ENCODE measurements around the gene FAM89A. TPM values are rescaled to one million over a fixed set of nuclear protein-coding genes. Genes with fewer than 3 reads are reported as not detected.
A peak's percentile ranks its signal among the peaks of the same experiment; 100 is the strongest.
"Not testable (repeated sequence)": the region's sequence is repeated elsewhere in the genome, so short reads cannot be mapped to it uniquely, and the experiment has no call there.

FAM89A gene
- polyA plus RNA-seq, 1 donor, result 4.1 TPM

DNA sequence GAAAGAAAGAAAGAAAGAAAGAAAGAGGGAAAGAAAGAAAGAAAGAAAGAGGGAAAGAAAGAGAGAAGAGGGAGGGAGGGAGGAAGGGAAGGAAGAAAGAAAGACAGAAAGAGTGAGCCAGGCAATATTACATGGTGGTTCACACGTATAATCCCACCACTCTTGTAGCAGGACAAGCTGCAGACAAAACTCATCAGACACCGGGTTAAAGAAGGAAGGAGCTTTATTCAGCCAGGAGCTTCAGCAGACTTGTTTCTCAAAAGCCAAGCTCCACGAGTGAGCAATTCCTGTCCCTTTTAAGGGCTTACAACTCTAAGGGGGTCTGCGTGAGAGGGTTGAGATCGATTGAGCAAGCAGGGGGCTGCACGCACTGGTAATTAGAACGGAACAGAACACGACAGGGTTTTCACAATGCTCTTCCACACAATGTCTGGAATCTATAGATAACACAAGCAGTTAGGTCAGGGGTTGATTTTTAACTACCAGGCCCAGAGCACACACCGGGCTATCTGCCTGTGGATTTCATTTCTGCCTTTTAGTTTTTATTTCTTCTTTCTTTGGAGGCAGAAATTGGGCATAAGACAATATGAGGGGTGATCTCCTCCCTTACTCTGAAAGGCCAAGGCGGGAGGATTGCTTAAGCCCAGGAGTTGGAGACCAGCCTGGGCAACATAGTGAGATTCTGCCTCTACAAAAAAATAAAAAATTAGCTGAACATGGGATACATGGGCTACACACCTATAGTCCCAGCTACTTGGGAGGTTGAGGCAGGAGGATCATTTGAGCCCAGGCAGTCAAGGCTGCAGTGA is 6.1 kb upstream of the FAM89A start:
- 80% methylated on average over 1 of the region's 10 CpGs for WGBS (ENCODE audit: insufficient coverage, low lambda C conversion rate)
- H3K36me3 ChIP-seq (ENCODE audit: control insufficient read depth, insufficient read depth, low read length); H3K9me3 ChIP-seq (ENCODE audit: control insufficient read depth, low read depth, low read length); H3K27ac ChIP-seq (ENCODE audit: low read length); DNase-seq; H3K4me1 ChIP-seq (ENCODE audit: control insufficient read depth, insufficient read depth, low read length); H3K4me3 ChIP-seq (ENCODE audit: low read length): not testable (repeated sequence)
- peaks cover 12% of the 10 kb centered on the region for H3K27me3 ChIP-seq (ENCODE audit: control insufficient read depth, insufficient read depth, low read length)

DNA sequence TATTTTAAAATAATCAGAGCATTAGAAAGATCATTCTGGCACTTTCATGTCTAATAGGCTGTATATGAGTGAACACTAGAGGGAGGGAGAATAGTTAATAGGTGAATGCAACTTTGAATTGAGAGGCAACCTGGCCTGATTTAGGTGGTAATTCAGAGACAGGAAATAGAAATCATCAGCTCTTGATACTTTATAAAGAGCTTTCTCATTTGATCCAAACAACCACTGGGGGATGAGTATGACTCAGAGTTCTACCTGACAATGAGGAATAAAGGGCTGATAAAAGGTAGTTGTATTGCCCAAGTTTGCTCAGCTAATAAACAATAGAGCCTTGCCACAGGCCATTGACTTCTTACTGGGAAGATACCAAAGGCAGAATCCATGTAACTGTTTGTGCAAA is 5.2 kb upstream of the FAM89A start:
- H3K36me3 ChIP-seq (ENCODE audit: control insufficient read depth, insufficient read depth, low read length), result no peaks in the 10 kb centered on the region
- no peaks in the 10 kb centered on the region for H3K9me3 ChIP-seq (ENCODE audit: control insufficient read depth, low read depth, low read length)

DNA sequence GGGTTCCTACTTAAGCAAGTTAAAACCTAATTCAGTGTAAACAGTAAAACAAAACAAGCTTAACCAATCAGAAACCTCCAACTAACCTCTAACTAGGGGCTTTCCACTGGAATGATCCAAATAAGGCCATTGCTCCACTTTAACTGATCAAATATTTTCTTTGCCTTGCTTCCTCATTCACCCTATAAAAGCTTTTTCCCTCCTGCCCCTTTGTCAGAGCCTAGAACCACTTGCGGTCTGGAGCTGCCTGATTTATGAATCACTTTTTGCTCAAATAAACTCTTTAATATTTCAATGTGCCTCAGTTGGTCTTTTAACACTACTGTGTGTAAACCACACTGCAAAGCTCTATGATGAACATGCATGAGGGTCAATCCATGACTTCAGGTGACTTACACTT is 4.5 kb upstream of the FAM89A start:
- Histone ChIP-seq H3K9me3 (ENCODE audit: control insufficient read depth, low read depth, low read length) (no peaks in the 10 kb centered on the region), H3K27me3 (ENCODE audit: control insufficient read depth, insufficient read depth, low read length) (peaks cover 20% of the 10 kb centered on the region), H3K4me1 (ENCODE audit: control insufficient read depth, insufficient read depth, low read length) (peaks cover 5% of the 10 kb centered on the region), H3K36me3 (ENCODE audit: control insufficient read depth, insufficient read depth, low read length) (no peaks in the 10 kb centered on the region), H3K4me3 (ENCODE audit: low read length) (no peak overlapping the region), H3K27ac (ENCODE audit: low read length) (no peak overlapping the region)
- 83% methylated on average over 1 of the region's 1 CpG for WGBS (ENCODE audit: insufficient coverage, low lambda C conversion rate)
- DNase-seq, result no peak

More for the DNA sequence above, 5.2 kb upstream of the FAM89A start:
- H3K27ac ChIP-seq (ENCODE audit: low read length), result no peak overlapping the region
- DNase-seq, result no peak
- H3K4me3 ChIP-seq (ENCODE audit: low read length), result no peak overlapping the region
- peaks cover 5% of the 10 kb centered on the region for H3K4me1 ChIP-seq (ENCODE audit: control insufficient read depth, insufficient read depth, low read length)
- peaks cover 19% of the 10 kb centered on the region for H3K27me3 ChIP-seq (ENCODE audit: control insufficient read depth, insufficient read depth, low read length)

DNA sequence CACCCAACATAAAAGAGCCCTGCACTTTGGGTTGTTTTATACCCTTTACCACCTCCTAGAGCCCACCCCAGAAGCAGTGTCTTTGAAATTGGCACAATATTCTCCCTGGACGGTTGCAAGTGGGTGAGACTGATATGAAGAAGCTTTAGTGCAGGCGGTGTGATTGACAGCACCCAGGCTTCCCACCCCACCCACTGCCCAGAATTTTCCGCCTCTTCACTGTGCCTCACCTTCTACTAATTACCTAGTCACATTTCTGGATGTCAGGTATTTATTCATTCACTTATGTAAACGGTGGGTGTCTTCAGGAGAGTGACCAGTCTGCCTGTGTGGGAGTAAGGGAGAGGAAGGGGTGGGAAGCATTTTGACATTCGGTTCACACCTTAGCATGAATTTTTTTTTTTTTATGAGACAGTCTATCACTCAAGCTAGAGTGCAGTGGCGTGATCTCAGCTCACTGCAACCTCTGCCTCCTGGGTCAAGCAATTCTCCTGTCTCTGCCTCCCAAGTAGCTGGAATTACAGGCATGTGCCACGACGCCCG is 1.7 kb upstream of the FAM89A start:
- H3K9me3 ChIP-seq (ENCODE audit: control insufficient read depth, low read depth, low read length), result peaks cover 3% of the 10 kb centered on the region
- no CpG with 5 or more reads among the region's 9 CpGs for WGBS (ENCODE audit: insufficient coverage, low lambda C conversion rate)
- no peak for DNase-seq
- H3K27ac ChIP-seq (ENCODE audit: low read length), result no peak overlapping the region
- no peak overlapping the region for H3K4me3 ChIP-seq (ENCODE audit: low read length)
- H3K27me3 ChIP-seq (ENCODE audit: control insufficient read depth, insufficient read depth, low read length), result peaks cover 34% of the 10 kb centered on the region
- H3K36me3 ChIP-seq (ENCODE audit: control insufficient read depth, insufficient read depth, low read length), result no peaks in the 10 kb centered on the region
- H3K4me1 ChIP-seq (ENCODE audit: control insufficient read depth, insufficient read depth, low read length), result peaks cover 11% of the 10 kb centered on the region

DNA sequence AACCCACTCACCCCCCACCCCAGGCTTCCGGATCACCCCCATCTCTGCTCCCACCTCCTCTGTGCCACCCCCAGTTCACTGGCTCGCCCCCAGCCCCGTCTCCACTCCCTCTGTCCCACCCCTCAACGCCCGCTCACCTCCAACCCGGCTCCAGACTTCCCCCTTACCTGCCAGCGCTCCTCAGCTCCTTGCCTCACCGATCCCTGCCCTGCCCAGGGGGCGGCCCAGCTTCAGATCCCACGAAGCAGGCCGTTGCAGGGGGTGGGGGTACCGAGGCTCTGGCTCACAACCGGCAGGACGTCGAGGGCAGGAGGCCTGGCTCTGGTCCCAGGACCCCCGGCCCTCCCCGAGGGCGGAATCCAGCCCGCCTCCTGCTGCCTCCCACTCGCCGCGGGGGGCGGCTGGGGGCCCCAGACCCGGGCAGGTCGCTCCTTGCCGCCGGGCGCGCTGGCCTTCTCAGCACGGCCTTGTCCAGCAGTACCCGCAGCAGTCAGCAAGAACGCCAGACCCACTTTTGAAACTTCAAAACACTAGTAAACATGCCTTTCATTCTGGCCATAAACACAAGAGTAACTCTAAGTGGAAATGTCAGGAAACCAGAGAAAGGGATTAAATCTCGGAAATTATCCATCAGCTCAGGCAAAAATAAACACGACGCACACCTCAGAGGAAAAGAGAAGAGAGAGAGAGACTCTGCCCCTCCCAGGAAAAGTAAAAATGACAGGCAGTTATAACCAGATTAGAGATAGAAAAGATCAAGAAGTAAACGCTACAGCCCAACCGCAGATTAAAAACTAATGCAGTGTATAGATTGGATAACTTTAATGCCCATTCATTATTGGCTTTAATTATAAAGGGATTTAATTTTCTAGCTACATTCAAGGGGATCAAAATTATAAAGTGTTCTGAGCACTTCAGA is 1.0 kb upstream of the FAM89A start:
- peak overlapping the region; percentile 51 for H3K4me3 ChIP-seq (ENCODE audit: low read length)
- H3K27me3 ChIP-seq (ENCODE audit: control insufficient read depth, insufficient read depth, low read length), result peaks cover 34% of the 10 kb centered on the region
- H3K27ac ChIP-seq (ENCODE audit: low read length), result no peak overlapping the region
- peaks cover 11% of the 10 kb centered on the region for H3K4me1 ChIP-seq (ENCODE audit: control insufficient read depth, insufficient read depth, low read length)
- peaks cover 3% of the 10 kb centered on the region for H3K9me3 ChIP-seq (ENCODE audit: control insufficient read depth, low read depth, low read length)
- WGBS (ENCODE audit: insufficient coverage, low lambda C conversion rate), result 15% methylated on average over 3 of the region's 37 CpGs
- no peaks in the 10 kb centered on the region for H3K36me3 ChIP-seq (ENCODE audit: control insufficient read depth, insufficient read depth, low read length)
- DNase-seq, result peak in 1 of 2 donors; percentile 27

DNA sequence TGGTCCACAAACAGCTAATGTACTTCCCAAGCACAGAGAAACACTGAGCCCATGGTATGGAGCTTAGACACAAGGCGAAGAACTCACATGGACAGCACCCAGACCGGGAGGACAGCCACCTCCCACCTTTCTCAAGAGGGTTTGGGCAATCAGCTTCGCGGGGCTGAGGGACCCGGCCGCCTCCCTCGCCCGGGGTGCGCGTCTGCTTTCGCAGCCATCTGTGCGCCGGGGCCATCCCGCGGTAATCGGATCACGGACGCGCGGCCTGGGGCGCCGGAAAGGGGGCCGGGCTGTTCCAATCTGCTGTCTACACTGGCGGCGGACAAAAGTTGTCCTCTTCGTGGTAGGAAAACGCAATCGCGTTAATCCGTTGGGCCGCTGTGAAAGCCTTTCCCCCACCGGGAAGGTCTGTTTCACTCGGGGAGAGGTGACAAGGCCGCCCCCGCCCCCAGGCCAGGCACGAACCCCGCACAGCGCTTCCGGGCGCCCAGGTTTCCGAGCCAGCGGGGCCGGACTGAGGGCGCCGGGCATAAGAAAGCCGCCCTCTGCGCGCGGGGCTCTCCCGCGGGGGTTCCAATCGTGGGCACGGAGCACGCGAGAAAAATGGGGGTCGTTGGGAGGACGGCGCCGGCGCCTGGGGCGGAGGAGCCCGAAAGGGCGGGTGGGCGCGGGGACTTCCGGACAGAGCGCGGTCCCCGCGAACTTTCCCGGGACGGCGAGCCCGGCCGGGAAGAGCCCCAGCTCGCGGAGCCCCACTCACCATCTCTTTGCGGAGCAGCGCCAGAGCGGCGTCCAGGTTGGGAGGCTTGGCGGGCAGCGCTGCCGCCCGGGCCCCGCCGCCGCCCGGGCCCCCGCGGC is 664 bp downstream of the FAM89A start:
- Histone ChIP-seq H3K4me3 (ENCODE audit: low read length) (peak overlapping the region; percentile 68), H3K27me3 (ENCODE audit: control insufficient read depth, insufficient read depth, low read length) (peaks cover 30% of the 10 kb centered on the region), H3K27ac (ENCODE audit: low read length) (no peak overlapping the region), H3K9me3 (ENCODE audit: control insufficient read depth, low read depth, low read length) (peaks cover 3% of the 10 kb centered on the region), H3K4me1 (ENCODE audit: control insufficient read depth, insufficient read depth, low read length) (peaks cover 11% of the 10 kb centered on the region), H3K36me3 (ENCODE audit: control insufficient read depth, insufficient read depth, low read length) (no peaks in the 10 kb centered on the region)
- DNase-seq, result peak in 1 of 2 donors; percentile 59
- WGBS (ENCODE audit: insufficient coverage, low lambda C conversion rate), result no CpG with 5 or more reads among the region's 91 CpGs

DNA sequence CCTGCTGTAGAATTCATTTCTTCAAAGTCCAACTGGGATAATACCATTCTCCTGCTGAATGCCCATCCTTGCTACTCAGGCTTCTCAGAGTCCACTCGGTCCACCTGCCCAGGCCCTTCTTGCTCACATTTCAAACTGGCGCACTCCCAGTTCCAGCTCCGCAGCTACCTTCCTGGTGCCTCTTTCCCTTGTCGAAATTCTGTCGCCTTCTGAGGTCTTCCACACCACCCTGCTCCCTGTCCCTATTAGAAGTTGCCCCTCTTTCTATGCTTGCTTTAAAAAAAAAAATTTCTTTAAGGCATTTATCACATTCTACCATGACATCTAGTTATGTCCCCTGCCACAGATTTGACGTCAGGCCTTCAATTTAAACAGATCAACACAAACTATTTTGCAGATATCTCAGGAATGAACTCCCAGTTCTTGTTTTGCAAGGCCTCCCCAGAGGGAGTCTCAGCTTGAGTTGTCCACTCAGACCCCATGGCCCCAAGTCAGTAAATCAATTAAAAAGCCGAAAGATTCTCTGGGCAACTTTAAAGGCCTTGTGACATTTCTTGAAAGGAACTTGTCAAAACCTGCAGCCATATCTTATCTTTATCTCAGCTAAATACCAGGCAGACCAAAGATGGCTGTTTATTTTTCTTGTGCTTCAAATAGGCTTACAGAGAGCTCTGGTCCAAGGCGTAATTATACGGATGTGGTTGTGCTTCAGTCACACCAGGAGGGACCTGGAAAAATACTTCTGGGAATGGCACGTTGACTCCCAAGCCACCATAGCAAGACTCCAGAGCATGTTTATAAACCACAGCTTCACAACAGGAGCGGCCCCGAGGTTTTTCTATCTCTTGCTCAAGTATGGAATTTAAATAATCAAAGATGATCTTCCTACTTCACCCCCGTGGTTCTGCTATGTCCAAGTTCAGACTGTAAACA is 2.2 kb downstream of the FAM89A start:
- peaks cover 30% of the 10 kb centered on the region for H3K27me3 ChIP-seq (ENCODE audit: control insufficient read depth, insufficient read depth, low read length)
- peaks cover 11% of the 10 kb centered on the region for H3K4me1 ChIP-seq (ENCODE audit: control insufficient read depth, insufficient read depth, low read length)
- DNase-seq, result no peak
- 79% methylated on average over 6 of the region's 13 CpGs for WGBS (ENCODE audit: insufficient coverage, low lambda C conversion rate)
- H3K9me3 ChIP-seq (ENCODE audit: control insufficient read depth, low read depth, low read length), result peaks cover 3% of the 10 kb centered on the region
- H3K27ac ChIP-seq (ENCODE audit: low read length), result no peak overlapping the region
- H3K4me3 ChIP-seq (ENCODE audit: low read length), result no peak overlapping the region
- no peaks in the 10 kb centered on the region for H3K36me3 ChIP-seq (ENCODE audit: control insufficient read depth, insufficient read depth, low read length)

DNA sequence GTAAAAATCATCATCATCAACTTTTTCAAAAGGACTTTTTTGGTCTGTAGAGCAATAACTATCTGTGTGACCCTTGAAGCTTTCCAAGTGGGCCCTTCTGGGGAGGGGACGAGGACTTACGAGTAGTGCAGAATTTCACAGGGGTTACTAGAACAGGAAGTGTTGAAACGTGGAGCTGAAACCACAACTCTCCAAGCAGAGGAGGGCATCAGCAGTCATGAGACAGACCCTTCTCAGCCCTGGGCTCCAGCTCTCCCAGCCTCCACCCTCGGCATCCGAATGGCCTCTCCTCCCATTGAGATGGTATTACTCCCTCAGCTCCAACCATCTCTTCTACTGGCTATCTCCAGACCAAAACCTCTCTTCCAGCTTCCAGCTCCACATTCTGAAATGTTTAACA is 3.6 kb downstream of the FAM89A start:
- no peak overlapping the region for H3K27ac ChIP-seq (ENCODE audit: low read length)
- no CpG with 5 or more reads among the region's 5 CpGs for WGBS (ENCODE audit: insufficient coverage, low lambda C conversion rate)

DNA sequence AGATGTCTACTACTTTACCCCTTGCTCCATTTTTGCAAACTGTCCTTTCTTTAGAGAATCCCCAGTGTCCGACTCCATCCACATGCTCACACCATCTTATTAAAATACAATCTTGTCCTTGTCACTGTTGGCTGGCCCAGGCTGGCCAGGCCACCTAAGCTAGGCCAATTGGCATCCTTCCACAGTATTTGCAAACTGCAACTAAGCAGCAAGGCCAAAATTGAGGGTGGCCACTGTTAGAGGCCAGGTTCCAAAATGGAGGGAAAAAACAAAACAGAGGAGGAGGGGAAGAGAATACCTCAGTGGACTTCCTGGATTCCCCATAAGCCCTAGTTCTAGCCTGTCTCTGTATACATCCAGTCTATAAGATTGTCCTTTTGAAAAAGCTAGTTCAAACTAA is 4.3 kb downstream of the FAM89A start:
- DNase-seq, result no peak
- WGBS (ENCODE audit: insufficient coverage, low lambda C conversion rate), result no CpG with 5 or more reads among the region's 1 CpG
- Histone ChIP-seq H3K27ac (ENCODE audit: low read length) (no peak overlapping the region), H3K4me3 (ENCODE audit: low read length) (no peak overlapping the region), H3K4me1 (ENCODE audit: control insufficient read depth, insufficient read depth, low read length) (peaks cover 13% of the 10 kb centered on the region), H3K36me3 (ENCODE audit: control insufficient read depth, insufficient read depth, low read length) (no peaks in the 10 kb centered on the region), H3K9me3 (ENCODE audit: control insufficient read depth, low read depth, low read length) (peaks cover 3% of the 10 kb centered on the region), H3K27me3 (ENCODE audit: control insufficient read depth, insufficient read depth, low read length) (peaks cover 28% of the 10 kb centered on the region)

More for the DNA sequence above, 3.6 kb downstream of the FAM89A start:
- Histone ChIP-seq H3K36me3 (ENCODE audit: control insufficient read depth, insufficient read depth, low read length) (no peaks in the 10 kb centered on the region), H3K9me3 (ENCODE audit: control insufficient read depth, low read depth, low read length) (peaks cover 3% of the 10 kb centered on the region), H3K4me1 (ENCODE audit: control insufficient read depth, insufficient read depth, low read length) (peaks cover 14% of the 10 kb centered on the region), H3K27me3 (ENCODE audit: control insufficient read depth, insufficient read depth, low read length) (peaks cover 30% of the 10 kb centered on the region), H3K4me3 (ENCODE audit: low read length) (no peak overlapping the region)
- DNase-seq, result no peak
